Stimulated activated CD8-positive, alpha-beta memory T cell treated with anti-CD3 and anti-CD28 coated beads, Interleukin-7, amount 100 ng/mL, for 48 hours (primary cell): ENCODE data around the gene PPP2R3A.
"Not testable (repeated sequence)": the region's sequence is repeated elsewhere in the genome, so short reads cannot be mapped to it uniquely, and the experiment has no call there.

Source experiments
- DNase-seq, 2 donors: peaks; one replicate each; pipeline ENCODE4 v3.0.0-alpha.2; 2020; ENCODE audit warnings: low read depth in 1 of 2; ENCODE audit errors: extremely low read depth in 1 of 2

PPP2R3A gene

DNA sequence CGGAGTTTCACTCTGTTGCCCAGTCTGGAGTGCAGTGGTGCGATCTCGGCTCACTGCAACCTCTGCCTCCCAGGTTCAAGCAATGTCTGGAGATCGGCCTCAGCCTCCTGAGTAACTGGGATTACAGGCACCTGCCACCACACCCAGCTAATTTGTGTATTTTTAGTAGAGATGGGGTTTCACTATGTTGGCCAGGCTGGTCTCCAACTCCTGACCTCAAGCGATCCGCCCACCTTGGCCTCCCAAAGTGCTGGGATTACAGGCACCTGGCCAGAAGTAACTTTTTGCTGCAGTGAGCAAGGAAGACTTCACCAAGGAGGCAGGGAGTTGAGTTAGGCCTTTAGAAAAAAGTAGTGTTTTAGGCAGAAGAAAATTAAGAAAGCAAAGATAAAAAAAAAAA is 226.7 kb downstream of the PPP2R3A start:
- not testable (repeated sequence) for DNase-seq

DNA sequence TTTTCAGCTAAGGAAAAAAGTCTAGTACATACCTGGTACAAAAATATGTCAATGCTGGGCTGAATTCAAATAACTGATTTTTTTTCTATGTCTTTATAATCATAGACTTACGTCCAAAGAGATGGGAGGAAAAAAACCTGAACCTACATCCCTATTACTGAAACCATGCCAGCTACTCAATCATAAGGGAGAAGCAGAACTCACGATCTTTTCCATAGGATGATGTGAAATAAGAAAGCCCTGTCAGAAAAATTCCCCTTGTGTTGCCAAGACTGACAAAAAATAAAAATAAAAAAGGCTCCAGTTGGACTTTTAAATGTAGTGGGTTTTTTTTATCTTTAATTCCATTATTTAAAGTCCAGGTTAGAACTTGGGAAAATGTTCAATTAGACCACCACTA is 227.3 kb downstream of the PPP2R3A start:
- no peak for DNase-seq

DNA sequence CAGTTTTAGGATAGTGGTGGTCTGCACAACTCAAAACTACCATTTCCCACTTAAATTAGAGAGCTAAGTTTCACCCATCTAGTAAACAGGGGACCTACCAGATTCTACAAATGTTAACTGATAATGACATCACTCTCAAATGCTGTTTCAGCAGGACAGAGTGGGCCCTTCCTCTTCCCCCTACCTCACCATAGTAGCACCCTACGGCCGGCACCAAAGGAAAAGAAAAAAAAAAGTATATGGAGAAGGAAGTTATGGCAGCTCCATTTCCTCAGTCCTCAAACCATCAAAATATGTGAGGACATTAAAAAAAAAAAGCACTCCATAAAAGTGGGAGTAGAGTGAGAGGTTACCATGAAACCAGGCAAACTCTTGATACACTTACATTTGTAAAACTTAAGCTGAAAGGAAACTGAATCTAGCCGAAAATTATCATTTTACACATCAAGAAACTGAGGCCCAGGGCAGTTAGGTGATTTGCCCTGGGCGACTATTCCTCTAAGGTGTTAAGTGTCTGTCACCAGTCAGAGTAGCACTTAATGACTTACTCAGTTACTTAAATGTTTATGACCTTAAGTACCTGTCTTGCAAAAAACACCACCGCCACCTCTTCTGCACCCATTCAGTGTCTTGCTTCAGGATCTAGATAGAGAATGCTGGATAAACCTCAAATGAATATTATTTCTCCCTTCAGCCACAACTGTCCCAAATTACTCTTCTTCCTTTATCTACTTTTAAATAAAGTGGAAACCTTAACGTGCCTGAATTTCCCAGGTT is 227.9 kb downstream of the PPP2R3A start:
- DNase-seq = no peak

DNA sequence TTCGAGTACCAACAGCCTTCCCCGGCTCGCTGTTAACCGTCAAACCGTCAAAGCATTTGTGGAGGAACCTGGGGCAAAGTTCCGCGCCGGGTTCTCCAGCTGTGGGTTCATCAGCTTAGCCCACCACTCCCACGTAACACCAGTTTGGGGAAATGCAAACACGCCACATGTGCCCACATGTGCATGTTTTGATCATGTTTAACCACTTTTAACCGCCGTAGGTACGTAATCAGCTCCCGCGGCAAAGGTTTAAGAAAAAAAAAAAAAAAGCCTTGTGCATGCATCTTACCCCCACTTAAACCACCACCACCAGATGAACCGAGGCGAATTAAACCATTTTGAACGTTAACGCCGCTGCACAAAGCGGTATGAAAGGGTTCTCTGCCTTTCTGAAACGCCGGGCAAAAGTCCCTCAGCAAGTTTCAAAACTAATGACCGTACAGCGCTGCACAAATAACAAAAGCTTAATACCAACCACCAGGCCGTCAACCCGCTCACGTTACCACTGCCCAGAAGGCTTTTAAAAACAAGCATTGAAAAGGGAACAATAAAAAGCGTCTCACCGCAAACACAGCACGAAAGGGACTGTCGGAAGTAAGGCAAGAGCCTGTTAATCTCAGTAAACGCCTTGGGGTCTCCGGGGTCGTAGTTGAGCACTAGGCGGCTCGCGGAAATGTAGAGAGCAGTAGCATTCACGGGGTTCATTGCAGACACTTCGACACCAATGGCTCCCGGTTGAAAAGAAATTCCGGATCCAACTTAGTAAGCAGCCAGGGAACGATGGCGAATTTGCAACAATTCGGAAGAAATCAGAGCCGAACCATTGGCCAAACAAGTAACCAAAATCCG is 229.1 kb downstream of the PPP2R3A start:
- peak; percentile 57 to 77 for DNase-seq

DNA sequence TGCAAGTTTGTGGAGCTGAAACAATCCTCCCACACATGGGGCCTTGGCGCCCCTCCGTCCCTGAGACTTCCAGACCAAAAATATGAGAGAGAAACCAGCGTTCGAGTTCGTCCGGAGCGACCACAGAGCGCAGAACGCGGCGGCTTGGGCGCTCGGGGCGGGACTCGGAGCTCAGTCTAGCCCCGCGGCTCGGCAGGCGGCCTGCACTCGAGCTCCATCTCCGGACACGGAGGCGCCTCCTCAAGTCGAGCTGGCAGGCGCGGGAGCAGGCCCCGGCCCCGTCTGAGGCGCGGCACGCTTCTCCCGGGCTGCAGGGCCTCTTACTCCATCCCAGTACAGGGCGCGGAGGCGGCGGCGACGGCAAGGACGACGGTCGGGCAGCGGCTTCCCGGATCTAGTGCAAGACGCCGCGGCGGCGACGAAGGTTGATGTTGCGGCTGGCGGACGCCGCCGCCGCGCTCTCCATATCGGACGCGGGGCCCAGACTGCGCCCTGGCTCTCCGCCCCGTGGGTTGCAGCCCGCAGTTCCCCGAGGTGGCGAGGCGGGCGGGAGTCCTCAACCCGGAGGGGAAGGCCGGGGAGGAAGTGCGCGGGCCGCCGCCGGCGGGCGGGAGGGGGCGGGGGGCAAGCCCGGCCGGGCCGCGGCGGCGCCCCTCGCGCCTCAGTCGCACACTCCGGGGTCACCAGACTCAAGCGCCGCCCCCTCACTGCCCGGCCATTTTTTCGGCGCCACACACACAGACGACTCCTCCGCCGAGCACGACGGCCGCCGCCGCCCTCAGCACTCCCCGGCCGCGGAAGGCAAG is 229.9 kb downstream of the PPP2R3A start:
- DNase-seq = peak in 1 of 2 donors; percentile 64

DNA sequence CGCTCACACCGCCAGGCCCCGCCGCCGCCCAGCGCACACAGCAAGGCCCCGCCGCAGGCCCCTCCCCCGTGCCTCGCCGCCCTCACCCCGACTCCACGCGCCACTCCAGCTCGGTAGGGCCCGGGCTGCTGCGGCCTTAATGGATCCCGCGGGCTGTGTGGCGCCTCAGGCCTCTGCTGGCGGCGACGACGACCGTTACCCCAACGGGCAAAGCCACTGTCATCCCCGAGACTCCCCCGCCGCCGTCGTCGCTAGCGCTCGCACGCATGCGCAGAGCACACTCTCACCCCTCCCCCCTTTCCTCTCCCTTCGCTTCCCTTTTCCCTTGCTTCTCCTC is 230.5 kb downstream of the PPP2R3A start, which contains the start of gene MSL2:
Gene MSL2 (minus strand): TSS at position 272 of the 337 bp plus-strand sequence. CDS start 1,222 bp downstream, outside the sequence.
- DNase-seq = peak in 1 of 2 donors; percentile 58

DNA sequence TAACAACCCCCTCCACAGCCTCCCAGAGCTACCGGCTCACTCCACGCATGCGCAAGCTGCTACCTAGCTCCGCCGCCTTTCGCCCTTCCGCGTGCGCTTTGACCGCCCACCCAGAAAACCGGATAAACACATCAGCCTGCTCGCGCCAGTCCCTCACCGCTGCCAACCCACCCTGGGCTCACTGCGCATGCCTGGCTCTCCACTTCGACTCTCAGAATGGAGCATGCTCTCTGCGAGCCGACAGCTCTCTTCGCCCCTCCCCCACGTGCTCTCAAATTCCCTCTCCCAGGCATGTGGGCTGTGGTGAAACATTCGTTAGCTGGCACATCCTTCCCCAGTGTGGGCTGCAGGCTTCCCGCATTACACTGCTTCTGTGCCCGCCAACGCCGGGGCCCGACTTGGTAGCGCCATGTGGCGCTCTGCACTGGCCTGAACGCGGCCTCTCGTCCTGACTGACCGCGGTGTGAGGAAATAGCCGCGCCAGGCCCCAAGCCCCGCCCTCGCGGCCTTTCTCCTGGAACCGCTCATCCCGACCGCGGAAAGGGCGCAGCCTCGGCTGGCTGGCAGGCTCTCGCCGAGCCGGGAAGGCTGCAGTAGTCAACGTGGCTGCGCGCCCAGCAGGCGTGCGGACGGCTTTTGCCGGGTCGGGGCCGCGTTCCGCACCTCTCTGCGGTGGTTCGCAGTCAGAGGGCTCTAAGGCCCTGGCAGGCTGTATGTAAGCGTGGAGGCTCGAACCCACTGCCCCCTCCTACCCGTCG is 231.1 kb downstream of the PPP2R3A start:
- peak; percentile 99 to 100 for DNase-seq

DNA sequence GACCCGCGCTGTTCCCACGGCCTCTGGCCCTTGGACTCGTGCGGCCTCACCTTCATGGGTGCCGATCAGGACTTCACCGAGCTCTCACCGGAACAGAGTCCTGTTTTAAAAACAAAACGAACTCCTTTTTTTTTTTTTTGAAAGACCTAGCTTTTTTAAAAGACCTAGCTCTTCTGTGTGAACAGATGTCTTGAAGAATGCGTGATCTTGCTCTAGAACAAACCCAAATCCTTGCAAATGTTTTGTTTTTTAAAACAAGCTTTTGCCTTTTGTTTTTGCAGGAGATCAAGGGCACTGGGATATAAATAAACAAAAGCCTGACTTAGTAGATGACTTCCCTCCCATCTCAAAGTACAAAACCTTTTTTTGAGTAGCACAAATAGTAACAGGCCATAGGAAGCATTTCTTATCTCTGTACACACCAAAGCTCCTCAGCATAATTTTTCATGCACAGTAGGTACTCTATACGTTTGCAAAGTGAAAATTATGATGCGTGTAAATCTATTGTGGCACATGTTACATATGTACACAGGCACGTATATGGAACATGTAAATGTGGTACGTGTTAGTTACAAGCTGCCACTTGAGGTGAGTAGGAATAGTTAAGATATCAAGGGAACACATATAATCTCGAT is 231.7 kb downstream of the PPP2R3A start:
- no peak for DNase-seq
